BLaER1 (cell line): ENCODE measurements around the gene ATP8A1.
A peak's percentile ranks its signal among the peaks of the same experiment; 100 is the strongest.

ENCODE experiments used
- H3K27ac ChIP-seq: shearing (Covaris generic); formaldehyde crosslinking; 2 replicates; pipeline ENCODE4 v1.8.1; 2022
- H3K27me3 ChIP-seq: shearing (Covaris generic); formaldehyde crosslinking; 2 replicates; pipeline ENCODE4 v1.8.1; 2022
- H3K36me3 ChIP-seq: shearing (Covaris generic); formaldehyde crosslinking; 2 replicates; pipeline ENCODE4 v1.8.1; 2022
- H3K4me1 ChIP-seq: shearing (Covaris generic); formaldehyde crosslinking; 2 replicates; pipeline ENCODE4 v1.8.1; 2022
- H3K4me2 ChIP-seq: shearing (Covaris generic); formaldehyde crosslinking; 2 replicates; pipeline ENCODE4 v1.8.1; 2022
- H3K4me3 ChIP-seq: shearing (Covaris generic); formaldehyde crosslinking; 2 replicates; pipeline ENCODE4 v1.8.1; 2022
- H3K9ac ChIP-seq: shearing (Covaris generic); formaldehyde crosslinking; 2 replicates; pipeline ENCODE4 v1.8.1; 2022
- H3K9me3 ChIP-seq: shearing (Covaris generic); formaldehyde crosslinking; 2 replicates; pipeline ENCODE4 v1.8.1; 2022
- H4K20me1 ChIP-seq: shearing (Covaris generic); formaldehyde crosslinking; 2 replicates; pipeline ENCODE4 v1.8.1; 2022
- Cebpa-rat ChIP-seq: shearing (Covaris generic); IDR thresholded peaks from 2 replicates; pipeline ENCODE4 v1.8.1; 2022

ATP8A1 gene

DNA sequence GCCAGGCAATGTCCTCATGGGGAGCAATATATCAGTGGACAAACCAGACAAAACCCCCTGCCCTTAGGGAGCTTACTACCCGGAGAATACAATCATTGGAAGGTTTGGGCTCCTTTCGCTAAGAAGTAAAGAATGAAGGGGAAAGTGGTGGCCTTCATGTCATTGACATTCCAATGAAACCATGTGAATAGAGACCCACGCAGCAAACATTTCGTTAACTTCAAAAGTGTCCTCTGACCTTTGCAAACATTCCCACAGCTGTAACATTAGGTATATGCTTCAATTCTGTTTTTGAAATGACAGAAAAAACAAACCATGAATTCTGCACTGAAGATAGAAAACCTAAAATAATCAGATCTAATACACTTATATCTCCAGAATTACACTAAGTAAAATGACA, 7.0 kb downstream of the ATP8A1 start:
- Histone ChIP-seq H3K9ac (no peak overlapping the region), H3K27me3 (no peaks in the 10 kb centered on the region), H3K27ac (no peak overlapping the region), H3K36me3 (peaks cover 16% of the 10 kb centered on the region), H4K20me1 (peaks cover 18% of the 10 kb centered on the region; the same call in 1 of the 2 replicates), H3K4me3 (no peak overlapping the region), H3K9me3 (peaks cover 21% of the 10 kb centered on the region), H3K4me1 (peaks cover 23% of the 10 kb centered on the region), H3K4me2 (no peak overlapping the region)
- no peak for TF ChIP-seq Cebpa-rat

DNA sequence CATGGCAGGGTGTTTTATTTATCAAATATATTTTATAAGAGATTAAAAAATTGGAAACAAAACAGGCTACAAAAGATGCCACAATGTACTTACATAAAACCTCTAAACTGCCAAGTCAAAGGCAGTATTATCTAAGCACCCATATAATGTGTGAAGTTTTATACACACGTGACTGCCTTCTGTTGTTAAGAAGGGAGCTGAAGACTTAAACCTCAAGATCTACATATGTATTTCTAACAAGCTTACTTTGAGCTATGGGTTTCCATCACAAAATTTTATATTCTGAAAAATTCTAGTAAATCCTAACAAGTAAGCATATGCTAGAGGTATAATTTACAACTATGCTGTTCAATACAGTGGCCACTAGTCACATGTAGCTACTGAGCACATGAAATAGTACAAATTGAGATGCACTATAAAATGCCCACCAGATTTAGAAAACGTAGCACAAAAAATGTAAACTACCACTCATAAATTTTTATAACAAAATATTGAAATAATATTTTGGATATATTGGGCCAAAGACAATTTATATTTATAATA, 9.8 kb downstream of the ATP8A1 start:
- H4K20me1 ChIP-seq, result peaks cover 18% of the 10 kb centered on the region; the same call in 1 of the 2 replicates
- H3K9me3 ChIP-seq, result peaks cover 14% of the 10 kb centered on the region
- H3K4me2 ChIP-seq, result no peak overlapping the region
- no peak for TF ChIP-seq Cebpa-rat
- no peak overlapping the region for H3K4me3 ChIP-seq
- no peak overlapping the region for H3K9ac ChIP-seq
- peaks cover 39% of the 10 kb centered on the region for H3K4me1 ChIP-seq
- H3K27ac ChIP-seq, result no peak overlapping the region
- no peaks in the 10 kb centered on the region for H3K27me3 ChIP-seq
- peaks cover 11% of the 10 kb centered on the region for H3K36me3 ChIP-seq

DNA sequence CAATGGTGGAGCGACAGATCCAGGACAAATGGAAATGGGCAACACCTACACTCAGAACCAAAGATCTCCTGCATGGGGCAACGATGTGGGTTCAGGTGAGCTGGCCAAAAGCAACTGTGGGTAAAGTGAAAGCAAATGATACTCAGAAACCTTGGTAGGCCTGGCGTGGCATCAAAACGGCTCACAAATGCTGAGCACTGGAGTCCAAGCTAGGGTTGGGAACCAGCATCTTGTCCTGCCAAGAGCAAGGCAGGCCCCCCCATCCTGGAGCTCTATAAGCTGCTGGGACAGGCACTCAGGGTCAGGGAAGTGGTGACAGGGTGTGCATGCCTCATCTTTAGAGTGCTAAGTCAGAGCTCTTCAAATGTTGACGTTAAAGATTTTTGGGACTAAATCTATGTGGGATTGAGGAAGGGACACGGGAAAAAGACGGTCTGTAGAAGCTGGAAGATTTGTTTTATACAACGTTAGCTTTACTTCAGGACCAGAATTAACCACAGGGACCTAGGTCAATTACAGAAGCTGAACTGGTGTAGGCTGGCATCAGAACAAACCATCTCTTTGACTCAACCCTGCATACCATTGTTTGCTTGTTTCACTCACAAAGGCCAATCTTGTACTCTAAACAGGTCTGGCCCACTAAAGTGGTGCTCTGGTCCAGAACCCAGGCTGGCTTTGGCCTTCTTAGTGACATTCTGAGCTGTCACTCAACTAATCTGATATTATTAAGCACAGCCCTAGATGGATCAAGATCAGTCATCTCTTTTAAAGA, 10.7 kb downstream of the ATP8A1 start:
- Histone ChIP-seq H3K27ac (no peak overlapping the region), H4K20me1 (peaks cover 18% of the 10 kb centered on the region; the same call in 1 of the 2 replicates), H3K9me3 (peaks cover 5% of the 10 kb centered on the region), H3K36me3 (peaks cover 6% of the 10 kb centered on the region), H3K4me3 (no peak overlapping the region), H3K9ac (no peak overlapping the region), H3K4me1 (peaks cover 48% of the 10 kb centered on the region), H3K4me2 (peak overlapping the region; percentile 1; the same call in 1 of the 2 replicates), H3K27me3 (no peaks in the 10 kb centered on the region)
- no peak for TF ChIP-seq Cebpa-rat

DNA sequence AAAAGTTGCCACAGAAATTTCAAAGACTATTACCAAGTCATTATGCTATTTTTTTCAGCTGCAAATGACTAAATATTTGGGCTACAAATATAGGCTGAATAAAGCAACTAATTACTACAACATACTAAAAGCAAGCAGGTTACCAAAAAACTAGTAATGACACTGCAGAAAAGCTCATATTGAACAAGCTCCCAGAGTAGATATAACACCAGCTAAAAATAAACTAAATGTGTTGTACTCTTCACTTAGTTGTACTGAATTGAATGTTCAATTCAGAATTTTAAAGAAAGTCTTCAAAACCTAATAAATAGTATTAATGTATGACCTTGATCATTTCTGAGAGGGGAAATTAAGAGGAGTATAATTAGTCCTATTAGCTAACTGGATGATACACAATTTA, 12.0 kb downstream of the ATP8A1 start:
- no peak overlapping the region for H3K4me3 ChIP-seq
- peaks cover 61% of the 10 kb centered on the region for H3K4me1 ChIP-seq
- no peaks in the 10 kb centered on the region; the same call in 1 of the 2 replicates for H3K36me3 ChIP-seq
- no peak for TF ChIP-seq Cebpa-rat
- peak overlapping the region; percentile 77; the same call in 1 of the 2 replicates for H3K4me2 ChIP-seq
- no peaks in the 10 kb centered on the region; the same call in 1 of the 2 replicates for H3K9me3 ChIP-seq
- peaks cover 18% of the 10 kb centered on the region; the same call in 1 of the 2 replicates for H4K20me1 ChIP-seq
- H3K9ac ChIP-seq, result no peak overlapping the region
- no peaks in the 10 kb centered on the region for H3K27me3 ChIP-seq
- H3K27ac ChIP-seq, result no peak overlapping the region

GRCh38 chr4:42643685-42644084, 13.2 kb downstream of the ATP8A1 start:
- no peaks in the 10 kb centered on the region for H3K27me3 ChIP-seq
- peaks cover 73% of the 10 kb centered on the region for H3K4me1 ChIP-seq
- TF ChIP-seq Cebpa-rat, result no peak
- H3K36me3 ChIP-seq, result no peaks in the 10 kb centered on the region; the same call in 1 of the 2 replicates
- peak overlapping the region; percentile 77 for H3K4me2 ChIP-seq
- H3K4me3 ChIP-seq, result 0 out of 2 replicates have a peak overlapping the region, but pooled peaks have one; percentile 6
- H3K27ac ChIP-seq, result peak overlapping the region; percentile 60
- no peaks in the 10 kb centered on the region; the same call in 1 of the 2 replicates for H3K9me3 ChIP-seq
- H4K20me1 ChIP-seq, result 0 out of 2 replicates have a peak, but pooled peaks cover 9% of the 10 kb centered on the region
- peak overlapping the region; percentile 44; the same call in 1 of the 2 replicates for H3K9ac ChIP-seq

GRCh38 chr4:42642845-42643615, 13.9 kb downstream of the ATP8A1 start:
- H3K4me1 ChIP-seq, result peaks cover 80% of the 10 kb centered on the region

DNA sequence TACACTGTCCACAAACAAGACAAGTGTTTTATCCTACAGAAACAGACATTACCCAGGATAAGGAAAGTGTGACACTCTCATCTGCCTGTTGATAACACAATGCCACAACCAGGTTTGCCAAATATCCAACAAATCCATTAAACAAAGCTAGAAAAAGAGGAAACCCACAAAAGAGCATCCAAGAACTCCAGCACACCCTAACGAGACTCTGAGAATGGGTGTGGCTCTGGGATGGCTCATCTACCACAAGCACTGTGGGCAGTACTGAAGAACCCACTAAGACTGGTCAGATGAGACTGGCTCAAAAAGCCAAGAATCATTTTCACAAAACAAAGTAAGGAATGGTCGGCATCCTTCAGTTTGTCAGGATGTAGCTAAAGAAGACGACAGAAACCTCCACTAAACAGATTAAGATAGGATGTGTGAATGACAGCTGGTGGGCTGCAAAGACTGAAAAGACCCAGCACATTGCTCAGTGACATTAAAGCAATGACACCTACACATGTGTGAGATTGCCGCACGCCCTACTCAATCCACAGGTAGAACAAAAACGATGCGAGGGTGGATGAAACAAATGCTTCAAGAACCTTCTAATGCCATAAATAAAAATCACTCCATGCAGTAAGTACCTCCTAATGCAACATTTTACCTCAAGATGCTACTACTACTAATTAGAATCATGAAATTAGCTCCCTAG, 14.7 kb downstream of the ATP8A1 start:
- no peak overlapping the region for H3K27ac ChIP-seq
- H3K36me3 ChIP-seq, result no peaks in the 10 kb centered on the region; the same call in 1 of the 2 replicates
- H3K9me3 ChIP-seq, result no peaks in the 10 kb centered on the region; the same call in 1 of the 2 replicates
- TF ChIP-seq Cebpa-rat, result no peak
- H3K4me1 ChIP-seq, result peaks cover 88% of the 10 kb centered on the region
- no peak overlapping the region for H3K4me3 ChIP-seq
- H3K27me3 ChIP-seq, result no peaks in the 10 kb centered on the region
- H3K4me2 ChIP-seq, result peak overlapping the region; percentile 77
- H4K20me1 ChIP-seq, result 0 out of 2 replicates have a peak, but pooled peaks cover 9% of the 10 kb centered on the region
- no peak overlapping the region for H3K9ac ChIP-seq

More at GRCh38 chr4:42642845-42643615, 13.9 kb downstream of the ATP8A1 start:
- no peaks in the 10 kb centered on the region; the same call in 1 of the 2 replicates for H3K36me3 ChIP-seq
- H3K4me2 ChIP-seq, result peak overlapping the region; percentile 77
- 0 out of 2 replicates have a peak overlapping the region, but pooled peaks have one; percentile 6 for H3K4me3 ChIP-seq
- H3K9me3 ChIP-seq, result no peaks in the 10 kb centered on the region; the same call in 1 of the 2 replicates
- peak overlapping the region; percentile 44; the same call in 1 of the 2 replicates for H3K9ac ChIP-seq
- no peaks in the 10 kb centered on the region for H3K27me3 ChIP-seq
- no peak for TF ChIP-seq Cebpa-rat
- 0 out of 2 replicates have a peak, but pooled peaks cover 9% of the 10 kb centered on the region for H4K20me1 ChIP-seq
- H3K27ac ChIP-seq, result peak overlapping the region; percentile 60

- H3K27me3 ChIP-seq, result no peaks in the 10 kb centered on the region
- TF ChIP-seq Cebpa-rat, result no peak
- H3K4me2 ChIP-seq, result peak overlapping the region; percentile 83
- no peak overlapping the region for H3K9ac ChIP-seq
- H3K36me3 ChIP-seq, result no peaks in the 10 kb centered on the region; the same call in 1 of the 2 replicates
- no peak overlapping the region for H3K4me3 ChIP-seq
- no peak overlapping the region for H3K27ac ChIP-seq
- H4K20me1 ChIP-seq, result 0 out of 2 replicates have a peak, but pooled peaks cover 9% of the 10 kb centered on the region
- H3K9me3 ChIP-seq, result no peaks in the 10 kb centered on the region; the same call in 1 of the 2 replicates
- peaks cover 93% of the 10 kb centered on the region for H3K4me1 ChIP-seq
Measured at GRCh38 chr4:42641656-42642055, 15.2 kb downstream of the ATP8A1 start.
